ENCODE results near the gene COMTD1. TPM values are rescaled to one million over a fixed set of nuclear protein-coding genes. Genes with fewer than 3 reads are reported as not detected.
"Not testable (repeated sequence)": the region's sequence is repeated elsewhere in the genome, so short reads cannot be mapped to it uniquely, and the experiment has no call there.

Gene COMTD1
- total and polyA plus RNA-seq, 2 of the 8 experiments (the other 6 are each of a cell fraction or from before 2014, with no cell fraction given) = 31.9 to 42.4 TPM

- not testable (repeated sequence) for H2AFZ ChIP-seq (ENCODE audit: low read length); H2BK15ac ChIP-seq (ENCODE audit: low read length); H3K9ac ChIP-seq (replicated peaks in 1 of 4; ENCODE audit: extremely low read depth in 1 of 4, low read depth in 3 of 4, low read length in 3 of 4); H3K23ac ChIP-seq (ENCODE audit: insufficient read length); H2BK5ac ChIP-seq (ENCODE audit: low read depth, low read length); H2BK20ac ChIP-seq (ENCODE audit: low read length); H3K36me3 ChIP-seq (ENCODE audit: control insufficient read depth in 2 of 4, insufficient read depth in 4 of 4, low read length in 3 of 4); H4K5ac ChIP-seq (ENCODE audit: insufficient read length, low read depth, low read length); H2AK5ac ChIP-seq (ENCODE audit: low read depth, low read length); H3K4ac ChIP-seq (replicated peaks; ENCODE audit: insufficient read length, low read depth, low read length); H3K79me1 ChIP-seq (ENCODE audit: low read depth, low read length); H3K27me3 ChIP-seq (replicated peaks in 1 of 4; ENCODE audit: control insufficient read depth in 3 of 4, extremely low read depth in 1 of 4, insufficient read depth in 3 of 4, low read length in 3 of 4); H3K18ac ChIP-seq (ENCODE audit: extremely low read depth, low read length); H4K20me1 ChIP-seq (replicated peaks in 1 of 2; ENCODE audit: control insufficient read depth in 1 of 2, insufficient read depth in 2 of 2, low read length in 2 of 2); H2BK120ac ChIP-seq (replicated peaks; ENCODE audit: low read depth, low read length); H2BK12ac ChIP-seq (ENCODE audit: low read depth, low read length); H3K4me1 ChIP-seq (replicated peaks in 1 of 4; ENCODE audit: control insufficient read depth in 3 of 4, insufficient read depth in 4 of 4, low read length in 3 of 4); H3K23me2 ChIP-seq (ENCODE audit: low read depth, low read length); H3K27ac ChIP-seq (ENCODE audit: low read depth, low read length); H4K91ac ChIP-seq (replicated peaks; ENCODE audit: insufficient read length, low read length); H3K4me2 ChIP-seq (ENCODE audit: insufficient read depth in 1 of 2, low read depth in 2 of 2, low read length in 2 of 2); H3K4me3 ChIP-seq (ENCODE audit: extremely low read depth in 1 of 4, insufficient read depth in 2 of 4, low read depth in 3 of 4, low read length in 4 of 4); H3K14ac ChIP-seq (ENCODE audit: insufficient read length); H3K79me2 ChIP-seq (ENCODE audit: control insufficient read depth in 1 of 2, insufficient read depth in 2 of 2, low read length in 2 of 2); FAIRE-seq; H3K56ac ChIP-seq (replicated peaks; ENCODE audit: insufficient read length, low read depth, low read length); DNase-seq (ENCODE audit: low read depth in 1 of 2, low spot score in 2 of 2); H4K8ac ChIP-seq (ENCODE audit: extremely low read depth, insufficient read depth, low read length); H3K9me3 ChIP-seq (ENCODE audit: insufficient read depth in 2 of 2, low read depth in 1 of 2, low read length in 1 of 2)
- CTCF ChIA-PET (ENCODE audit: partially characterized antibody) = interaction anchor here (0.7 to 2.0 kb wide), 4 partner anchors 9 to 127 kb away, joined by 3 to 5 read pairs (median 3); a partner anchor contains a TSS
- POLR2A ChIA-PET (ENCODE audit: partially characterized antibody) = interaction anchor here (0.6 to 36.7 kb wide), 5 partner anchors 15 to 1374 kb away, joined by 3 to 801 read pairs (median 4); partner anchors contain the start of genes COMTD1 and VDAC2
- WGBS, 2 experiments (ENCODE audit: extremely low coverage in 1 of 2, insufficient coverage in 1 of 2, insufficient read length in 1 of 2, insufficient replicate concordance in 2 of 2, low coverage in 1 of 2, low lambda C conversion rate in 2 of 2, missing lambda C conversion rate in 1 of 2) = 94% methylated on average over 4 of the region's 4 CpGs; no CpG with 5 or more reads in 1 of the 2 experiments
Observed at GRCh38 chr10:75194625-75195024, 41.1 kb downstream of the COMTD1 start.
